ENCODE measurements around the gene IRX2.

Gene IRX2

GRCh38 chr5:2722901-2723300 is 28.6 kb downstream of the IRX2 start:
- no peak overlapping the region for H3K27ac ChIP-seq
- TF ChIP-seq ZFX (IDR thresholded peaks at IDR 0.05): no peak
- TF ChIP-seq, protein P1, sequence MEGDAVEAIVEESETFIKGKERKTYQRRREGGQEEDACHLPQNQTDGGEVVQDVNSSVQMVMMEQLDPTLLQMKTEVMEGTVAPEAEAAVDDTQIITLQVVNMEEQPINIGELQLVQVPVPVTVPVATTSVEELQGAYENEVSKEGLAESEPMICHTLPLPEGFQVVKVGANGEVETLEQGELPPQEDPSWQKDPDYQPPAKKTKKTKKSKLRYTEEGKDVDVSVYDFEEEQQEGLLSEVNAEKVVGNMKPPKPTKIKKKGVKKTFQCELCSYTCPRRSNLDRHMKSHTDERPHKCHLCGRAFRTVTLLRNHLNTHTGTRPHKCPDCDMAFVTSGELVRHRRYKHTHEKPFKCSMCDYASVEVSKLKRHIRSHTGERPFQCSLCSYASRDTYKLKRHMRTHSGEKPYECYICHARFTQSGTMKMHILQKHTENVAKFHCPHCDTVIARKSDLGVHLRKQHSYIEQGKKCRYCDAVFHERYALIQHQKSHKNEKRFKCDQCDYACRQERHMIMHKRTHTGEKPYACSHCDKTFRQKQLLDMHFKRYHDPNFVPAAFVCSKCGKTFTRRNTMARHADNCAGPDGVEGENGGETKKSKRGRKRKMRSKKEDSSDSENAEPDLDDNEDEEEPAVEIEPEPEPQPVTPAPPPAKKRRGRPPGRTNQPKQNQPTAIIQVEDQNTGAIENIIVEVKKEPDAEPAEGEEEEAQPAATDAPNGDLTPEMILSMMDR (conservative IDR thresholded peaks at IDR 0.05): no peak

DNA sequence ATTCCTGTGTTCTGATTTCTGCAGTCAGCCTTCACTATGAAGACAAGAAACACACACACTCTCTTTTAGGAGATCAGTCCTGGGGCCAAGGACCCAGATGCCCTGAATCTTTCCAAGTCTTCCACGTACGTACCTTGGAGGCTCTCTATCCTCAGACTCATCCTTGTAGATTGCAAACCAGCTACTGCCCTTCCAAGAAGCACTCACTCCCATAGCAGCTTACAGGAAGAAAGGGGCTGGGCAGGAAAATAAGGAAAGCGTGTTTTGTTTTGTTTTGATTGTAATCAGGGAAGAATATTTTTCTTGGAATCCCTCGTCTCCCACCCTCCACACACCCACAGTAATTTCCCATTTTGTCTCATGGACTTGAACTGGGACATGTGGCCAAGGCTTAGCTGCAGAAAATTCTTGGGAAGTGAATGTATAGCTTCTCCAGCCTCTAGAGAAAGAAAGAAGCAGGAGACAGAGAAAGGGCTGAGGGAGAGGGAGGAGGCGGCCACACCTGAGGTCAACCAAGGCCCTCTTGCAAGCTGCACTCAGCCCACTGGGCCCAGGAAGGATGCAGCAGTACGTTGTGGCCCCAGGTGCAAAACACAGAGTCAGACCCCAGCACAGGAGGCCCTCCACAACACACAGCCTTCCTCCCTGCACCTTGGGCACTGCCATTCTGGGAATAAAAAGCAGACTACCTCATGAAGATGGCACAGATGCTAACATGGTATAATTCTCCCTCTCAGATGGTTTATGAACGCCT is 29.9 kb downstream of the IRX2 start:
- TF ChIP-seq, protein P1 (conservative IDR thresholded peaks at IDR 0.05): no peak
- no peak for TF ChIP-seq ZFX (IDR thresholded peaks at IDR 0.05)
- H3K27ac ChIP-seq: no peak overlapping the region

- TF ChIP-seq, protein P1 (conservative IDR thresholded peaks at IDR 0.05): no peak
- TF ChIP-seq ZFX (IDR thresholded peaks at IDR 0.05): no peak
- H3K27ac ChIP-seq: no peak overlapping the region
Measured at GRCh38 chr5:2719332-2719731, 32.1 kb downstream of the IRX2 start.

GRCh38 chr5:2718115-2718514 is 33.4 kb downstream of the IRX2 start:
- no peak overlapping the region for H3K27ac ChIP-seq
- TF ChIP-seq ZFX (IDR thresholded peaks at IDR 0.05): no peak
- TF ChIP-seq, protein P1 (conservative IDR thresholded peaks at IDR 0.05): no peak

- no peak overlapping the region for H3K27ac ChIP-seq
- TF ChIP-seq, protein P1 (conservative IDR thresholded peaks at IDR 0.05): no peak
- no peak for TF ChIP-seq ZFX (IDR thresholded peaks at IDR 0.05)
Measured at GRCh38 chr5:2715856-2716255, 35.6 kb downstream of the IRX2 start.

- TF ChIP-seq, protein P1 (conservative IDR thresholded peaks at IDR 0.05): no peak
- no peak for TF ChIP-seq ZFX (IDR thresholded peaks at IDR 0.05)
- no peak overlapping the region for H3K27ac ChIP-seq
Measured at GRCh38 chr5:2714805-2715204, 36.7 kb downstream of the IRX2 start.

- TF ChIP-seq, protein P1 (conservative IDR thresholded peaks at IDR 0.05): no peak
- no peak for TF ChIP-seq ZFX (IDR thresholded peaks at IDR 0.05)
Measured at GRCh38 chr5:2714026-2714425, 37.5 kb downstream of the IRX2 start.

More at GRCh38 chr5:2714026-2714425, 37.5 kb downstream of the IRX2 start:
- no peak overlapping the region for H3K27ac ChIP-seq
